ENCODE results near the gene INTS14. TPM values are rescaled to one million over a fixed set of nuclear protein-coding genes. Genes with fewer than 3 reads are reported as not detected.

Gene INTS14
- total and polyA plus RNA-seq, 9 of the 15 experiments (the other 6 are each of a cell fraction or from before 2014, with no cell fraction given): 30.5 to 92.4 (median 46.5) TPM

- ChIA-PET POLR2A (interaction anchor here (0.6 to 1.0 kb wide), 3 partner anchors 21 to 170 kb away, joined by 3 read pairs; partner anchors contain the start of gene HACD3), CTCF (ENCODE audit: low intra/inter-chr PET ratio) (no interaction called here)
- H2AFZ ChIP-seq (ENCODE audit: low read depth, low read length): no peak overlapping the region
- DNase-seq (ENCODE audit: extremely low read depth in 1 of 4, low spot score in 3 of 4) (peak; percentile 28 to 83 (median 56)), FAIRE-seq (peak; percentile 92), ATAC-seq (peak; percentile 91)
- no peaks in the 10 kb centered on the region for H3K27me3 ChIP-seq (ENCODE audit: control insufficient read depth in 2 of 2, insufficient read depth in 2 of 2, low read length in 2 of 2)
- peak overlapping the region; percentile 75 for H3K4me2 ChIP-seq (ENCODE audit: insufficient read depth, low read length)
- 5% methylated on average over 2 of the region's 2 CpGs for WGBS (ENCODE audit: insufficient coverage, low coverage, missing lambda C conversion rate)
- no peak overlapping the region for H3K4me3 ChIP-seq
- H3K9me1 ChIP-seq (ENCODE audit: control insufficient read depth, insufficient read depth, low read length): no peaks in the 10 kb centered on the region
- in situ Hi-C loops (cut with MboI): no loop called here
- BruUV-seq (replicated peaks): no TSS peak
- peak overlapping the region in 1 of 2 experiments; percentile 2; a peak in 1 of 4 replicates for H3K9ac ChIP-seq (ENCODE audit: insufficient read depth in 1 of 2, low read depth in 2 of 2, low read length in 2 of 2)
- intact Hi-C loops (cut with micrococcal nuclease): loop anchor here (2.0 kb wide), 1 partner anchor 38 kb away; no protein-coding TSS in a partner anchor
- H3K36me3 ChIP-seq (ENCODE audit: control insufficient read depth, insufficient read depth, low read length): peaks cover 34% of the 10 kb centered on the region
- H3K9me3 ChIP-seq (replicated peaks; ENCODE audit: control insufficient read depth, insufficient read depth, low read depth, low read length): no peaks in the 10 kb centered on the region
- peaks cover 4 to 25% of the 10 kb centered on the region in 2 experiments; a peak in 3 of 5 replicates for H3K4me1 ChIP-seq (replicated peaks in 1 of 2; ENCODE audit: control insufficient read depth in 2 of 2, insufficient read depth in 2 of 2, low read length in 2 of 2)
- H4K20me1 ChIP-seq (replicated peaks; ENCODE audit: control insufficient read depth, insufficient read depth, low read length): peaks cover 17% of the 10 kb centered on the region
- H3K79me2 ChIP-seq (ENCODE audit: control insufficient read depth, insufficient read depth, low read length): peaks cover 70% of the 10 kb centered on the region
- peak overlapping the region; percentile 58 for H3K27ac ChIP-seq (ENCODE audit: extremely low read depth, low read depth, low read length)
- peak; percentile 84 for TF ChIP-seq MTA2 (IDR thresholded peaks at IDR 0.05; ENCODE audit: low read depth)
- peak; percentile 91 for TF ChIP-seq TAL1 (IDR thresholded peaks at IDR 0.05)
- TF ChIP-seq POLR2AphosphoS5 (IDR thresholded peaks at IDR 0.05; ENCODE audit: control insufficient read depth, insufficient read depth, low read depth, low read length): peak; percentile 80
- no peak for TF ChIP-seq ZNF449 (CRISPR knock-in tag; IDR thresholded peaks at IDR 0.05)
- TF ChIP-seq NCOA1 (IDR thresholded peaks at IDR 0.05; ENCODE audit: low read depth): peak; percentile 17; the same call in 1 of the 2 replicates
- TF ChIP-seq NFE2L1 (tag; IDR thresholded peaks at IDR 0.05; ENCODE audit: borderline replicate concordance, low read depth): 0 out of 2 replicates have a peak, but pooled peaks have one; percentile 28
- no peak for TF ChIP-seq ATF6 (CRISPR knock-in tag; IDR thresholded peaks at IDR 0.05)
- TF ChIP-seq CBFA2T2 (conservative IDR thresholded peaks at IDR 0.05): peak; percentile 89
- TF ChIP-seq MTF1 (CRISPR knock-in tag; IDR thresholded peaks at IDR 0.05; ENCODE audit: borderline replicate concordance): no peak
- TF ChIP-seq XRCC5 (IDR thresholded peaks at IDR 0.05; ENCODE audit: low read depth, low read length): no peak
- TF ChIP-seq E2F1 (CRISPR knock-in tag; IDR thresholded peaks at IDR 0.05): no peak
- peak; percentile 15; the same call in 1 of the 2 replicates for TF ChIP-seq PKNOX1 (IDR thresholded peaks at IDR 0.05)
- TF ChIP-seq ZNF586 (CRISPR knock-in tag; conservative IDR thresholded peaks at IDR 0.05): no peak
- TF ChIP-seq FOXM1 (IDR thresholded peaks at IDR 0.05; ENCODE audit: low read depth): peak; percentile 54; the same call in 1 of the 2 replicates
- no peak for TF ChIP-seq FOXM1 (CRISPR knock-in tag; IDR thresholded peaks at IDR 0.05; ENCODE audit: low read depth)
Observed at GRCh38 chr15:65551183-65551582, 59.7 kb downstream of the INTS14 start.
